LNCAP (cell line): ENCODE data around the gene SCG3.

Experiments used
- CTCF ChIP-seq: fragments of 450-650 bp; IDR thresholded peaks from 2 replicates; pipeline ENCODE4 v1.5.1; 2017; ENCODE audit warnings: mild to moderate bottlenecking

The SCG3 gene

GRCh38 chr15:51675234-51675633 is 6.1 kb upstream of the SCG3 start:
- TF ChIP-seq CTCF, result no peak

GRCh38 chr15:51677021-51677420 is 4.3 kb upstream of the SCG3 start:
- no peak for TF ChIP-seq CTCF

- TF ChIP-seq CTCF, result no peak
Measured at GRCh38 chr15:51677452-51677851, 3.9 kb upstream of the SCG3 start.

- no peak for TF ChIP-seq CTCF
Measured at GRCh38 chr15:51678096-51678495, 3.2 kb upstream of the SCG3 start.

- no peak for TF ChIP-seq CTCF
Measured at GRCh38 chr15:51680321-51680720, 982 bp upstream of the SCG3 start.

GRCh38 chr15:51687565-51687964 is 6.3 kb downstream of the SCG3 start:
- no peak for TF ChIP-seq CTCF

GRCh38 chr15:51688863-51689262 is 7.6 kb downstream of the SCG3 start:
- no peak for TF ChIP-seq CTCF

GRCh38 chr15:51692154-51692553 is 10.9 kb downstream of the SCG3 start:
- no peak for TF ChIP-seq CTCF
